Natural killer cell (primary cell): ENCODE results near the gene SNX12. TPM values are rescaled to one million over a fixed set of nuclear protein-coding genes. Genes with fewer than 3 reads are reported as not detected.
A peak's percentile ranks its signal among the peaks of the same experiment; 100 is the strongest.

ENCODE experiments used
- ATAC-seq, 3 donors: fragments of 150-1000 bp in 2 of 3; fragments of 200-7000 bp in 1 of 3; cut with Tn5 transposase; 1 replicate in 1 of 3; 2 replicates in 2 of 3; pipeline ENCODE4 v1.10.0; 2021; ENCODE audit warnings: mild to moderate bottlenecking in 2 of 3, moderate library complexity in 2 of 3
- DNase-seq, 2 donors: peaks; one replicate each; pipeline versions ENCODE4 v3.0.0 to v3.0.0-alpha.2; 2013 to 2021; ENCODE audit warnings: mixed read lengths in 1 of 2
- H3K27ac ChIP-seq: one replicate; pipeline ENCODE4 v1.5.1; 2013; ENCODE audit warnings: mild to moderate bottlenecking, low read length
- H3K27me3 ChIP-seq: one replicate; pipeline ENCODE4 v1.6.1; 2013; ENCODE audit warnings: low read length; ENCODE audit not compliant: control insufficient read depth, insufficient read depth
- H3K36me3 ChIP-seq: one replicate; pipeline ENCODE4 v1.6.1; 2013; ENCODE audit warnings: low read length; ENCODE audit not compliant: control insufficient read depth, insufficient read depth
- H3K4me1 ChIP-seq: one replicate; pipeline ENCODE4 v1.6.1; 2013; ENCODE audit warnings: low read length; ENCODE audit not compliant: control insufficient read depth, insufficient read depth
- H3K4me3 ChIP-seq: one replicate; pipeline ENCODE4 v1.5.1; 2013; ENCODE audit warnings: low read length
- H3K9me3 ChIP-seq: one replicate; pipeline ENCODE4 v1.6.1; 2013; ENCODE audit warnings: low read length; ENCODE audit not compliant: control insufficient read depth, insufficient read depth
- H3K27ac Mint-ChIP-seq, 2 donors: one replicate each; pipeline ENCODE4 v1.8.0; 2022; ENCODE audit warnings: mild to moderate bottlenecking in 2 of 2, mixed read lengths in 2 of 2, moderate library complexity in 1 of 2
- H3K27me3 Mint-ChIP-seq, 2 donors: one replicate each; pipeline ENCODE4 v1.8.0; 2022; ENCODE audit warnings: low read depth in 2 of 2, mixed read lengths in 2 of 2
- H3K36me3 Mint-ChIP-seq: one replicate; pipeline ENCODE4 v1.8.0; 2022; ENCODE audit warnings: mixed read lengths
- H3K4me1 Mint-ChIP-seq, 2 donors: one replicate each; pipeline ENCODE4 v1.8.0; 2022; ENCODE audit warnings: mixed read lengths in 2 of 2
- H3K4me3 Mint-ChIP-seq: one replicate; pipeline ENCODE4 v1.8.0; 2022; ENCODE audit warnings: mild to moderate bottlenecking, moderate library complexity, mixed read lengths
- H3K9me3 Mint-ChIP-seq, 2 donors: one replicate each; pipeline ENCODE4 v1.8.0; 2022; ENCODE audit warnings: mixed read lengths in 2 of 2
- WGBS: methylation state at CpG from one replicate; pipeline ENCODE4 v1.1.7; 2013; ENCODE audit warnings: missing lambda C conversion rate; ENCODE audit not compliant: insufficient coverage; 5-methylcytosine and 5-hydroxymethylcytosine counted together
- intact Hi-C: fragments of 100-400 bp; cut with micrococcal nuclease; formaldehyde crosslinking; loops from one replicate; pipeline ENCODE4 v1.14.2; 2022
- total RNA-seq, 4 donors: library from RNA; stranded (reverse); fragments of 120-200 nt in 1 of 4; gene quantifications; one replicate each; pipeline versions ENCODE4 v1.2.3 to v1.2.4, GENCODE V29; 2013 to 2022
- TF ChIP-seq, protein P1 (sequence below): fragments of 200-600 bp; IDR thresholded peaks from one replicate; pipeline ENCODE4 v1.8.0; 2022; ENCODE audit warnings: antibody characterized with exemption

The SNX12 gene
- total RNA-seq, 3 donors from 2014 or later (not counting 1 experiment from before 2014, with no cell fraction given) = 36.0 to 40.1 (median 38.6) TPM

DNA sequence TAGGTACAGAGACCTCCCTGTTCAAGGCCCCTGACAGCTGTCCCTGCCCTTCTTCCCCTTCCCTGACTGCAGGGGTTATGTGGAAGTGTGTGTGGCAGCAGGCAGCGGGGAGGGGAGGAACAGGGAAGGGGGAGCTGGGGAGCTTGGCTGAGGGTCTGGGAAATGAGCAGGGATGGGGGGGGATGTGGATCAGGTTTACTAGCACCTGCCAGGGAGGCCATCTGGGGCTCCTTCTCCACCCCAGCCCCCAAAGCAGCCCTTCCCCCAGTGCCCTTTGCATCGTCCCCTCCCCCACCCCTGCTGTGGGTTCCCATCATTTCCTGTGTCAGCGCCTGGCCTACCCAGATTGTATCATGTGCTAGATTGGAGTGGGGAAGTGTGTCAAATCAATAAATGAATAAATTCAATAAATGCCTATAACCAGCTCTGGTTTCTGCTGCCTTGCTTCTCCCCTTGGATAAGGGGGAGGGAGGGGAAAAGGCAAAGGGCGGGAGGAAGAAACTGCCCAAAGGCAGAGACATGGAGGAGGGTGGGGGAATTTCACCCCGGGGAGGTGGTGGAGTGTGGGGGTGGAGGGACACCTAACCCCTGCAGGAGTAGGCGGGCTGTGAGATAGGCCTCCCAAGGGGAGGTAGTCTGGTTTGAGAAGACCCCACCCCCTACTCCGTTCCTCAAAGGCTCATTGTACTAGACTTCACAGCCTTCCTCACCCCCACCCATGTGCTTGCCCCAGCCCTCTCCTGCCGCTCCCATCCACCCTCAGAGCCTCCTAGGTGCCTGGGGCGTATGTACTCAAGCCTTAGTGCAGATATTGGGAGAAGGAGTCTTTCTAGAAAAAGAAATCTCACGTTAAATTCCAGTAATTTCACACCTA, 35.2 kb upstream of the SNX12 start:
- H3K36me3 Mint-ChIP-seq = peaks cover 5% of the 10 kb centered on the region
- WGBS = no CpG with 5 or more reads among the region's 10 CpGs
- Histone ChIP-seq H3K27me3 (no peaks in the 10 kb centered on the region), H3K9me3 (no peaks in the 10 kb centered on the region), H3K4me3 (peak overlapping the region; percentile 28), H3K27ac (peak overlapping the region; percentile 89), H3K36me3 (peaks cover 15% of the 10 kb centered on the region), H3K4me1 (peaks cover 88% of the 10 kb centered on the region)
- intact Hi-C loops = loop anchor here (1.0 to 10.0 kb wide), 2 partner anchors 15 to 431 kb away; partner anchors contain the start of genes MED12 and OGT
- peaks cover 0 to 13% of the 10 kb centered on the region in 2 donors for H3K27me3 Mint-ChIP-seq
- H3K4me1 Mint-ChIP-seq = peaks cover 62 to 82% of the 10 kb centered on the region in 2 donors
- DNase-seq (peak; percentile 64 to 80), ATAC-seq (peak; percentile 60 to 84 (median 70))
- peak overlapping the region; percentile 86 for H3K4me3 Mint-ChIP-seq
- TF ChIP-seq, protein P1, sequence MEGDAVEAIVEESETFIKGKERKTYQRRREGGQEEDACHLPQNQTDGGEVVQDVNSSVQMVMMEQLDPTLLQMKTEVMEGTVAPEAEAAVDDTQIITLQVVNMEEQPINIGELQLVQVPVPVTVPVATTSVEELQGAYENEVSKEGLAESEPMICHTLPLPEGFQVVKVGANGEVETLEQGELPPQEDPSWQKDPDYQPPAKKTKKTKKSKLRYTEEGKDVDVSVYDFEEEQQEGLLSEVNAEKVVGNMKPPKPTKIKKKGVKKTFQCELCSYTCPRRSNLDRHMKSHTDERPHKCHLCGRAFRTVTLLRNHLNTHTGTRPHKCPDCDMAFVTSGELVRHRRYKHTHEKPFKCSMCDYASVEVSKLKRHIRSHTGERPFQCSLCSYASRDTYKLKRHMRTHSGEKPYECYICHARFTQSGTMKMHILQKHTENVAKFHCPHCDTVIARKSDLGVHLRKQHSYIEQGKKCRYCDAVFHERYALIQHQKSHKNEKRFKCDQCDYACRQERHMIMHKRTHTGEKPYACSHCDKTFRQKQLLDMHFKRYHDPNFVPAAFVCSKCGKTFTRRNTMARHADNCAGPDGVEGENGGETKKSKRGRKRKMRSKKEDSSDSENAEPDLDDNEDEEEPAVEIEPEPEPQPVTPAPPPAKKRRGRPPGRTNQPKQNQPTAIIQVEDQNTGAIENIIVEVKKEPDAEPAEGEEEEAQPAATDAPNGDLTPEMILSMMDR = no peak
- H3K9me3 Mint-ChIP-seq = no peaks in the 10 kb centered on the region
- peak overlapping the region; percentile 97 to 99 for H3K27ac Mint-ChIP-seq

DNA sequence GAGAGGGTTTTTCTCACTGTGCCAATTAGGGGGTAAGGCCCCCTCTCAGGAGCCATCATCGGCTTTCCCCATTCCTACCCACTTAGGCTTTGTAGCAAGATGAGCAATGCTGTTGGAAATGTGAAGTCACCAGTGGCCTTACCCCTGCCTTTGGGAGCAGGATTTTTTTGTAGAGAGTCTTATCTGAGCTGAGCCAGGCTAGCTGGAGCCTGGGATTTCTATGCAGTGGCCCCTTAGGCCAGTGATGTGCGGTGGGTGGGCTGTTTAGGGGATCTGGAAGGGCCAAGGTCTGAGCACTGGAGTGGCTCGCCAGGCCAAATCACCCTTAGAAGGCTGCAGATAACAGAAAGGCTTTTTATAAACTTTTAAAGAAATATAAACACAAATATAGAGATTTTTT, 34.2 kb upstream of the SNX12 start:
- Histone ChIP-seq H3K4me3 (no peak overlapping the region), H3K4me1 (peaks cover 87% of the 10 kb centered on the region), H3K9me3 (no peaks in the 10 kb centered on the region), H3K27ac (peak overlapping the region; percentile 89), H3K27me3 (no peaks in the 10 kb centered on the region), H3K36me3 (peaks cover 5% of the 10 kb centered on the region)
- peaks cover 5% of the 10 kb centered on the region for H3K36me3 Mint-ChIP-seq
- 88% methylated on average over 1 of the region's 3 CpGs for WGBS
- H3K9me3 Mint-ChIP-seq = no peaks in the 10 kb centered on the region
- peak overlapping the region; percentile 97 to 99 for H3K27ac Mint-ChIP-seq
- ATAC-seq (no peak), DNase-seq (no peak)
- H3K4me1 Mint-ChIP-seq = peaks cover 55 to 73% of the 10 kb centered on the region in 2 donors
- TF ChIP-seq, protein P1 = no peak
- intact Hi-C loops = loop anchor here (10.0 kb wide), 1 partner anchor 433 kb away; the partner anchor contains the start of gene OGT
- peaks cover 0 to 13% of the 10 kb centered on the region in 2 donors for H3K27me3 Mint-ChIP-seq
- peak overlapping the region; percentile 60 for H3K4me3 Mint-ChIP-seq

DNA sequence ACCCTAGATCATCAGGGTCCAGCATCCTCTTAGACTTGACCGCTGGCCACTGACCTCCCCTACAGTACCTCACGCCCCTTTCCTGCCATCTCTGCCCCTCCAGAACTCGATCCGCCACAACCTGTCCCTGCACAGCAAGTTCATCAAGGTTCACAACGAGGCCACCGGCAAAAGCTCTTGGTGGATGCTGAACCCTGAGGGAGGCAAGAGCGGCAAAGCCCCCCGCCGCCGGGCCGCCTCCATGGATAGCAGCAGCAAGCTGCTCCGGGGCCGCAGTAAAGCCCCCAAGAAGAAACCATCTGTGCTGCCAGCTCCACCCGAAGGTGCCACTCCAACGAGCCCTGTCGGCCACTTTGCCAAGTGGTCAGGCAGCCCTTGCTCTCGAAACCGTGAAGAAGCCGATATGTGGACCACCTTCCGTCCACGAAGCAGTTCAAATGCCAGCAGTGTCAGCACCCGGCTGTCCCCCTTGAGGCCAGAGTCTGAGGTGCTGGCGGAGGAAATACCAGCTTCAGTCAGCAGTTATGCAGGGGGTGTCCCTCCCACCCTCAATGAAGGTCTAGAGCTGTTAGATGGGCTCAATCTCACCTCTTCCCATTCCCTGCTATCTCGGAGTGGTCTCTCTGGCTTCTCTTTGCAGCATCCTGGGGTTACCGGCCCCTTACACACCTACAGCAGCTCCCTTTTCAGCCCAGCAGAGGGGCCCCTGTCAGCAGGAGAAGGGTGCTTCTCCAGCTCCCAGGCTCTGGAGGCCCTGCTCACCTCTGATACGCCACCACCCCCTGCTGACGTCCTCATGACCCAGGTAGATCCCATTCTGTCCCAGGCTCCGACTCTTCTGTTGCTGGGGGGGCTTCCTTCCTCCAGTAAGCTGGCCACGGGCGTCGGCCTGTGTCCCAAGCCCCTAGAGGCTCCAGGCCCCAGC, 32.7 kb upstream of the SNX12 start:
- ATAC-seq (no peak), DNase-seq (peak in 1 of 2 donors; percentile 58)
- Mint-ChIP-seq H3K9me3 (no peaks in the 10 kb centered on the region), H3K36me3 (peaks cover 3% of the 10 kb centered on the region), H3K4me3 (no peak overlapping the region), H3K4me1 (peaks cover 46 to 60% of the 10 kb centered on the region in 2 donors), H3K27me3 (peaks cover 0 to 13% of the 10 kb centered on the region in 2 donors), H3K27ac (peak overlapping the region; percentile 97 to 99)
- intact Hi-C loops = loop anchor here (10.0 kb wide), 1 partner anchor 434 kb away; the partner anchor contains the start of gene OGT
- TF ChIP-seq, protein P1 = no peak
- H3K27me3 ChIP-seq = no peaks in the 10 kb centered on the region
- peaks cover 2% of the 10 kb centered on the region for H3K36me3 ChIP-seq
- H3K27ac ChIP-seq = no peak overlapping the region
- no peak overlapping the region for H3K4me3 ChIP-seq
- 85% methylated on average over 30 of the region's 31 CpGs for WGBS
- peaks cover 82% of the 10 kb centered on the region for H3K4me1 ChIP-seq
- H3K9me3 ChIP-seq = no peaks in the 10 kb centered on the region
